Natural killer cell (primary cell): ENCODE measurements around the gene RNF214. TPM values are rescaled to one million over a fixed set of nuclear protein-coding genes. Genes with fewer than 3 reads are reported as not detected.
"Not testable (repeated sequence)": the region's sequence is repeated elsewhere in the genome, so short reads cannot be mapped to it uniquely, and the experiment has no call there.

Source experiments
- ATAC-seq, 3 donors: fragments of 150-1000 bp in 2 of 3; fragments of 200-7000 bp in 1 of 3; cut with Tn5 transposase; 1 replicate in 1 of 3; 2 replicates in 2 of 3; pipeline ENCODE4 v1.10.0; 2021; ENCODE audit warnings: mild to moderate bottlenecking in 2 of 3, moderate library complexity in 2 of 3
- DNase-seq, 2 donors: peaks; one replicate each; pipeline versions ENCODE4 v3.0.0 to v3.0.0-alpha.2; 2013 to 2021; ENCODE audit warnings: mixed read lengths in 1 of 2
- H3K27ac ChIP-seq: one replicate; pipeline ENCODE4 v1.5.1; 2013; ENCODE audit warnings: mild to moderate bottlenecking, low read length
- H3K27me3 ChIP-seq: one replicate; pipeline ENCODE4 v1.6.1; 2013; ENCODE audit warnings: low read length; ENCODE audit not compliant: control insufficient read depth, insufficient read depth
- H3K36me3 ChIP-seq: one replicate; pipeline ENCODE4 v1.6.1; 2013; ENCODE audit warnings: low read length; ENCODE audit not compliant: control insufficient read depth, insufficient read depth
- H3K4me1 ChIP-seq: one replicate; pipeline ENCODE4 v1.6.1; 2013; ENCODE audit warnings: low read length; ENCODE audit not compliant: control insufficient read depth, insufficient read depth
- H3K4me3 ChIP-seq: one replicate; pipeline ENCODE4 v1.5.1; 2013; ENCODE audit warnings: low read length
- H3K9me3 ChIP-seq: one replicate; pipeline ENCODE4 v1.6.1; 2013; ENCODE audit warnings: low read length; ENCODE audit not compliant: control insufficient read depth, insufficient read depth
- H3K27ac Mint-ChIP-seq, 2 donors: one replicate each; pipeline ENCODE4 v1.8.0; 2022; ENCODE audit warnings: mild to moderate bottlenecking in 2 of 2, mixed read lengths in 2 of 2, moderate library complexity in 1 of 2
- H3K27me3 Mint-ChIP-seq, 2 donors: one replicate each; pipeline ENCODE4 v1.8.0; 2022; ENCODE audit warnings: low read depth in 2 of 2, mixed read lengths in 2 of 2
- H3K36me3 Mint-ChIP-seq: one replicate; pipeline ENCODE4 v1.8.0; 2022; ENCODE audit warnings: mixed read lengths
- H3K4me1 Mint-ChIP-seq, 2 donors: one replicate each; pipeline ENCODE4 v1.8.0; 2022; ENCODE audit warnings: mixed read lengths in 2 of 2
- H3K4me3 Mint-ChIP-seq: one replicate; pipeline ENCODE4 v1.8.0; 2022; ENCODE audit warnings: mild to moderate bottlenecking, moderate library complexity, mixed read lengths
- H3K9me3 Mint-ChIP-seq, 2 donors: one replicate each; pipeline ENCODE4 v1.8.0; 2022; ENCODE audit warnings: mixed read lengths in 2 of 2
- CTCF ChIP-seq: fragments of 200-600 bp; IDR thresholded peaks from one replicate; pipeline ENCODE4 v1.8.0; 2022; ENCODE audit warnings: antibody characterized with exemption
- WGBS: methylation state at CpG from one replicate; pipeline ENCODE4 v1.1.7; 2013; ENCODE audit warnings: missing lambda C conversion rate; ENCODE audit not compliant: insufficient coverage; 5-methylcytosine and 5-hydroxymethylcytosine counted together
- intact Hi-C: fragments of 100-400 bp; cut with micrococcal nuclease; formaldehyde crosslinking; loops from one replicate; pipeline ENCODE4 v1.14.2; 2022
- total RNA-seq, 4 donors: library from RNA; stranded (reverse); fragments of 120-200 nt in 1 of 4; gene quantifications; one replicate each; pipeline versions ENCODE4 v1.2.3 to v1.2.4, GENCODE V29; 2013 to 2022

The RNF214 gene
- 10 to 100 TPM; 13.7 to 20.7 (median 17.3) TPM for total RNA-seq
- total RNA-seq (2013): 13.3 TPM

GRCh38 chr11:117232092-117232878 is at the start of gene RNF214:
TSS of gene RNF214 (plus strand) at chr11:117232671. CDS start at chr11:117234273, 1,602 bp downstream.
- H3K4me1 Mint-ChIP-seq: peaks cover 41 to 54% of the 10 kb centered on the region in 2 donors
- intact Hi-C loops: loop anchor here (5.0 kb wide), 2 partner anchors 95 to 460 kb away; partner anchors contain the start of genes BUD13 and CEP164
- H3K9me3 ChIP-seq: no peaks in the 10 kb centered on the region
- H3K4me3 Mint-ChIP-seq: peak within 1 kb of the TSS; percentile 96
- under 1% methylated on average over 71 of the region's 94 CpGs for WGBS
- peak; percentile 76 to 90 for DNase-seq
- peaks cover 21% of the 10 kb centered on the region for H3K36me3 ChIP-seq
- H3K27ac ChIP-seq: peak within 1 kb of the TSS; percentile 99
- no peaks in the 10 kb centered on the region for H3K27me3 Mint-ChIP-seq
- ATAC-seq: peak; percentile 75 to 91 (median 84)
- H3K9me3 Mint-ChIP-seq: no peaks in the 10 kb centered on the region
- no peaks in the 10 kb centered on the region for H3K36me3 Mint-ChIP-seq
- H3K4me1 ChIP-seq: peaks cover 37% of the 10 kb centered on the region
- H3K27me3 ChIP-seq: no peaks in the 10 kb centered on the region
- peak; percentile 94 for TF ChIP-seq CTCF
- H3K4me3 ChIP-seq: peak within 1 kb of the TSS; percentile 98
- peak within 1 kb of the TSS; percentile 93 to 99 for H3K27ac Mint-ChIP-seq

- H3K27me3 ChIP-seq, H3K27me3 Mint-ChIP-seq, intact Hi-C loops, H3K4me3 ChIP-seq, ATAC-seq, H3K4me3 Mint-ChIP-seq, H3K36me3 ChIP-seq, H3K27ac Mint-ChIP-seq, H3K36me3 Mint-ChIP-seq, H3K27ac ChIP-seq, H3K9me3 Mint-ChIP-seq, H3K9me3 ChIP-seq: not testable (repeated sequence)
- 98% methylated on average over 13 of the region's 13 CpGs for WGBS
- peaks cover 59% of the 10 kb centered on the region for H3K4me1 ChIP-seq
- H3K4me1 Mint-ChIP-seq: peaks cover 23 to 26% of the 10 kb centered on the region in 2 donors
- DNase-seq: peak in 1 of 2 donors; percentile 7
These were observed 49.3 kb upstream of the RNF214 start for GRCh38 chr11:117183178-117183577.

- DNase-seq: peak in 1 of 2 donors; percentile 6
- Histone ChIP-seq H3K9me3 (no peaks in the 10 kb centered on the region), H3K4me3 (no peak overlapping the region), H3K36me3 (peaks cover 10% of the 10 kb centered on the region), H3K27ac (no peak overlapping the region), H3K4me1 (peaks cover 62% of the 10 kb centered on the region), H3K27me3 (no peaks in the 10 kb centered on the region)
- Mint-ChIP-seq H3K27ac (no peak overlapping the region), H3K36me3 (no peaks in the 10 kb centered on the region), H3K9me3 (no peaks in the 10 kb centered on the region), H3K4me3 (no peak overlapping the region), H3K27me3 (no peaks in the 10 kb centered on the region), H3K4me1 (peaks cover 19 to 22% of the 10 kb centered on the region in 2 donors)
- intact Hi-C loops: no loop called here
- 91% methylated on average over 11 of the region's 11 CpGs for WGBS
- no peak for ATAC-seq
- no peak for TF ChIP-seq CTCF
These were observed 48.6 kb upstream of the RNF214 start for GRCh38 chr11:117183724-117184349.

GRCh38 chr11:117185736-117186430 is 46.6 kb upstream of the RNF214 start:
- DNase-seq (no peak), ATAC-seq (no peak)
- Histone ChIP-seq H3K9me3 (no peaks in the 10 kb centered on the region), H3K27ac (peak overlapping the region; percentile 71), H3K4me1 (peaks cover 61% of the 10 kb centered on the region), H3K27me3 (no peaks in the 10 kb centered on the region), H3K4me3 (no peak overlapping the region), H3K36me3 (peaks cover 21% of the 10 kb centered on the region)
- no peaks in the 10 kb centered on the region for H3K36me3 Mint-ChIP-seq
- peaks cover 4 to 5% of the 10 kb centered on the region in 2 donors for H3K4me1 Mint-ChIP-seq
- H3K9me3 Mint-ChIP-seq: no peaks in the 10 kb centered on the region
- H3K4me3 Mint-ChIP-seq: peak overlapping the region; percentile 37
- whole genome bisulfite sequencing: 75% methylated on average over 5 of the region's 5 CpGs
- intact Hi-C loops: no loop called here
- no peak for TF ChIP-seq CTCF
- H3K27me3 Mint-ChIP-seq: no peaks in the 10 kb centered on the region
- H3K27ac Mint-ChIP-seq: peak overlapping the region in 1 of 2 donors; percentile 37
